CD14-positive monocyte (primary cell): Measurements from ENCODE around the gene GALNT6. TPM values are rescaled to one million over a fixed set of nuclear protein-coding genes. Genes with fewer than 3 reads are reported as not detected.

Source experiments
- DNase-seq, 3 donors: peaks; one replicate each; pipeline ENCODE4 v3.0.0-alpha.2; 2011 to 2022
- H2AFZ ChIP-seq: 2 replicates; pipeline ENCODE4 v1.6.0; 2012; ENCODE audit warnings: mild to moderate bottlenecking, low read depth, low read length, inconsistent platforms; ENCODE audit not compliant: insufficient read depth, poor library complexity, severe bottlenecking
- H3K27ac ChIP-seq, 2 donors: 1 replicate in 1 of 2; 2 replicates in 1 of 2; pipeline ENCODE4 v1.5.1; 2012 to 2013; ENCODE audit warnings: low read length in 2 of 2, control low read depth in 1 of 2, inconsistent platforms in 1 of 2, low read depth in 1 of 2, mild to moderate bottlenecking in 1 of 2
- H3K27me3 ChIP-seq, 2 donors: one replicate each; pipeline versions ENCODE4 v1.6.0 to v1.6.1; 2011 to 2013; ENCODE audit warnings: low read length in 2 of 2; ENCODE audit not compliant: control insufficient read depth in 2 of 2, insufficient read depth in 2 of 2
- H3K36me3 ChIP-seq, 2 donors: replicated peaks in 1 of 2; 1 replicate in 1 of 2; 2 replicates in 1 of 2; pipeline versions ENCODE4 v1.5.1 to v1.6.1; 2012 to 2013; ENCODE audit warnings: low read length in 2 of 2, control low read depth in 1 of 2, inconsistent platforms in 1 of 2, mild to moderate bottlenecking in 1 of 2; ENCODE audit not compliant: insufficient read depth in 2 of 2, control insufficient read depth in 1 of 2
- H3K4me1 ChIP-seq, 2 donors: 1 replicate in 1 of 2; 2 replicates in 1 of 2; pipeline versions ENCODE4 v1.5.1 to v1.6.1; 2012 to 2013; ENCODE audit warnings: low read length in 2 of 2, control low read depth in 1 of 2, inconsistent platforms in 1 of 2, mild to moderate bottlenecking in 1 of 2, moderate library complexity in 1 of 2; ENCODE audit not compliant: insufficient read depth in 2 of 2, control insufficient read depth in 1 of 2
- H3K4me2 ChIP-seq: replicated peaks from 2 replicates; pipeline ENCODE3; 2012; ENCODE audit warnings: low read length, moderate library complexity, mild to moderate bottlenecking; ENCODE audit not compliant: poor library complexity, severe bottlenecking; ENCODE audit errors: extremely low read depth
- H3K4me3 ChIP-seq, 3 experiments: fragments of 200-600 bp in 1 of 3; sonication (generic) in 1 of 3; replicated peaks in 1 of 3; 1 replicate in 2 of 3; 2 replicates in 1 of 3; pipeline ENCODE4 v1.5.1; 2011 to 2013; ENCODE audit warnings: low read length in 3 of 3, mild to moderate bottlenecking in 3 of 3, control low read depth in 2 of 3, low read depth in 2 of 3, inconsistent platforms in 1 of 3, moderate library complexity in 1 of 3
- H3K79me2 ChIP-seq: 2 replicates; pipeline ENCODE4 v1.6.0; 2012; ENCODE audit warnings: mild to moderate bottlenecking, control low read depth, inconsistent platforms, low read length, moderate library complexity; ENCODE audit not compliant: insufficient read depth
- H3K9ac ChIP-seq: 2 replicates; pipeline ENCODE4 v1.6.0; 2017; ENCODE audit warnings: low read length, mild to moderate bottlenecking; ENCODE audit not compliant: insufficient read depth, poor library complexity, severe bottlenecking
- H3K9me3 ChIP-seq, 2 donors: replicated peaks in 1 of 2; 1 replicate in 1 of 2; 2 replicates in 1 of 2; pipeline versions ENCODE4 v1.5.1 to v1.6.1; 2012 to 2013; ENCODE audit warnings: low read length in 2 of 2, control low read depth in 1 of 2; ENCODE audit not compliant: control insufficient read depth in 1 of 2, insufficient read depth in 1 of 2
- H4K20me1 ChIP-seq: 2 replicates; pipeline ENCODE4 v1.6.0; 2012; ENCODE audit warnings: mild to moderate bottlenecking, low read length, control low read depth, moderate library complexity; ENCODE audit not compliant: insufficient read depth
- H3K27ac Mint-ChIP-seq, 7 donors: one replicate each; pipeline ENCODE4 v1.8.0; 2020; ENCODE audit warnings: mild to moderate bottlenecking in 7 of 7, mixed read lengths in 7 of 7, moderate library complexity in 6 of 7, inconsistent platforms in 2 of 7
- H3K27me3 Mint-ChIP-seq, 3 donors: one replicate each; pipeline ENCODE4 v1.8.0; 2021 to 2022; ENCODE audit warnings: low read depth in 3 of 3, mild to moderate bottlenecking in 3 of 3, mixed read lengths in 3 of 3, moderate library complexity in 3 of 3, inconsistent platforms in 1 of 3
- H3K36me3 Mint-ChIP-seq, 2 donors: one replicate each; pipeline ENCODE4 v1.8.0; 2020; ENCODE audit warnings: mixed read lengths in 2 of 2, inconsistent platforms in 1 of 2, mild to moderate bottlenecking in 1 of 2
- H3K4me1 Mint-ChIP-seq: one replicate; pipeline ENCODE4 v1.8.0; 2020; ENCODE audit warnings: mild to moderate bottlenecking, mixed read lengths
- H3K4me3 Mint-ChIP-seq, 2 donors: one replicate each; pipeline ENCODE4 v1.8.0; 2020; ENCODE audit warnings: mild to moderate bottlenecking in 2 of 2, mixed read lengths in 2 of 2, moderate library complexity in 1 of 2
- H3K9me3 Mint-ChIP-seq, 7 donors: one replicate each; pipeline ENCODE4 v1.8.0; 2020 to 2022; ENCODE audit warnings: mixed read lengths in 7 of 7, mild to moderate bottlenecking in 6 of 7, moderate library complexity in 6 of 7, inconsistent platforms in 2 of 7
- CTCF ChIP-seq: fragments of 200-600 bp; IDR thresholded peaks from one replicate; pipeline ENCODE4 v1.8.0; 2022; ENCODE audit warnings: antibody characterized with exemption, mild to moderate bottlenecking
- WGBS: methylation state at CpG from one replicate; pipeline ENCODE4 v1.1.5; 2013; ENCODE audit warnings: missing lambda C conversion rate; ENCODE audit not compliant: insufficient coverage; 5-methylcytosine and 5-hydroxymethylcytosine counted together
- intact Hi-C, 2 donors: fragments of 100-400 bp; cut with micrococcal nuclease; formaldehyde crosslinking; loops; one replicate each; pipeline versions ENCODE4 v1.15.0 to v1.15.1; 2023
- polyA plus RNA-seq, 3 donors: library from polyadenylated mRNA; depleted of rRNA in 1 of 3; unstranded in 2 of 3; stranded (reverse) in 1 of 3; fragments of 300-500 nt in 2 of 3; fragments of >200 nt in 1 of 3; fragmentation: Illumina TruSeq in 2 of 3; gene quantifications; 1 replicate in 2 of 3; 2 replicates in 1 of 3; pipeline ENCODE4 v1.2.3, GENCODE V29; 2012 to 2021

GALNT6 gene
- polyA plus RNA-seq, 3 donors, result 3.2 to 12.9 (median 10.4) TPM

- no peak overlapping the region for H3K4me3 Mint-ChIP-seq
Observed at GRCh38 chr12:51413791-51414190, 22.6 kb upstream of the GALNT6 start.

GRCh38 chr12:51413149-51413548, 21.9 kb upstream of the GALNT6 start:
- Mint-ChIP-seq H3K36me3 (peaks cover 0 to 2% of the 10 kb centered on the region in 2 donors), H3K9me3 (no peaks in the 10 kb centered on the region), H3K4me3 (no peak overlapping the region), H3K27ac (no peak overlapping the region), H3K4me1 (no peaks in the 10 kb centered on the region), H3K27me3 (peaks cover 0 to 3% (median 0%) of the 10 kb centered on the region in 3 donors)
- H3K4me3 ChIP-seq, result no peak overlapping the region
- H3K27ac ChIP-seq, result no peak overlapping the region
- no peak overlapping the region for H2AFZ ChIP-seq
- H3K4me2 ChIP-seq, result no peak overlapping the region
- H3K36me3 ChIP-seq, result no peaks in the 10 kb centered on the region
- H3K9ac ChIP-seq, result no peak overlapping the region
- no peaks in the 10 kb centered on the region for H3K4me1 ChIP-seq
- intact Hi-C loops, result no loop called here
- H3K9me3 ChIP-seq, result no peaks in the 10 kb centered on the region
- H4K20me1 ChIP-seq, result no peaks in the 10 kb centered on the region
- no peak for TF ChIP-seq CTCF
- H3K79me2 ChIP-seq, result no peaks in the 10 kb centered on the region
- H3K27me3 ChIP-seq, result no peaks in the 10 kb centered on the region
- DNase-seq, result no peak

More at GRCh38 chr12:51413791-51414190, 22.6 kb upstream of the GALNT6 start:
- peak overlapping the region in 1 of 7 donors; percentile 9 for H3K27ac Mint-ChIP-seq
- WGBS, result 100% methylated on average over 1 of the region's 3 CpGs
- no peaks in the 10 kb centered on the region for H3K4me1 ChIP-seq
- H3K9ac ChIP-seq, result no peak overlapping the region
- H3K27me3 Mint-ChIP-seq, result peaks cover 0 to 3% (median 0%) of the 10 kb centered on the region in 3 donors
- no peak for TF ChIP-seq CTCF
- no peak overlapping the region for H2AFZ ChIP-seq
- H4K20me1 ChIP-seq, result no peaks in the 10 kb centered on the region
- no peaks in the 10 kb centered on the region for H3K36me3 ChIP-seq
- no peaks in the 10 kb centered on the region for H3K9me3 ChIP-seq
- H3K4me3 ChIP-seq, result no peak overlapping the region
- H3K9me3 Mint-ChIP-seq, result no peaks in the 10 kb centered on the region
- DNase-seq, result no peak
- H3K4me2 ChIP-seq, result no peak overlapping the region
- H3K79me2 ChIP-seq, result no peaks in the 10 kb centered on the region
- peaks cover 0 to 2% of the 10 kb centered on the region in 2 donors for H3K36me3 Mint-ChIP-seq
- no peak overlapping the region for H3K27ac ChIP-seq
- intact Hi-C loops, result no loop called here
- no peaks in the 10 kb centered on the region for H3K27me3 ChIP-seq
- H3K4me1 Mint-ChIP-seq, result no peaks in the 10 kb centered on the region
